Choroid plexus epithelial cell (primary cell): ENCODE data around the gene CRTC3.
"Not testable (repeated sequence)": the region's sequence is repeated elsewhere in the genome, so short reads cannot be mapped to it uniquely, and the experiment has no call there.

Experiments used
- DNase-seq: peaks from one replicate; pipeline ENCODE4 v3.0.0-alpha.2; 2010; ENCODE audit warnings: low read depth
- H3K4me3 ChIP-seq: 2 replicates; pipeline ENCODE4 v1.5.1; 2011; ENCODE audit warnings: low read depth, mild to moderate bottlenecking, control low read depth, low read length, moderate library complexity
- CTCF ChIP-seq: conservative IDR thresholded peaks from 2 replicates; pipeline ENCODE4 v1.5.1; 2011; ENCODE audit warnings: low read depth, mild to moderate bottlenecking, control low read depth, inconsistent platforms, low read length, moderate library complexity

The CRTC3 gene

GRCh38 chr15:90665288-90666134 is 135.8 kb downstream of the CRTC3 start:
- peak; percentile 62 for DNase-seq
- H3K4me3 ChIP-seq = peak overlapping the region; percentile 75
- TF ChIP-seq CTCF = no peak

GRCh38 chr15:90666135-90666909 is 136.6 kb downstream of the CRTC3 start:
- no peak for DNase-seq
- TF ChIP-seq CTCF = no peak
- H3K4me3 ChIP-seq = peak overlapping the region; percentile 75

GRCh38 chr15:90667073-90667754 is 137.5 kb downstream of the CRTC3 start:
- no peak for DNase-seq
- no peak for TF ChIP-seq CTCF
- H3K4me3 ChIP-seq = no peak overlapping the region

- H3K4me3 ChIP-seq, DNase-seq: not testable (repeated sequence)
Observed at GRCh38 chr15:90667755-90668345, 138.1 kb downstream of the CRTC3 start.

GRCh38 chr15:90670631-90671030 is 140.9 kb downstream of the CRTC3 start:
- not testable (repeated sequence) for DNase-seq, H3K4me3 ChIP-seq

- H3K4me3 ChIP-seq = no peak overlapping the region
- TF ChIP-seq CTCF = no peak
- no peak for DNase-seq
Observed at GRCh38 chr15:90671216-90671615, 141.5 kb downstream of the CRTC3 start.

- not testable (repeated sequence) for DNase-seq, H3K4me3 ChIP-seq
Observed at GRCh38 chr15:90673357-90673756, 143.6 kb downstream of the CRTC3 start.

- H3K4me3 ChIP-seq = no peak overlapping the region
- no peak for DNase-seq
- TF ChIP-seq CTCF = no peak
Observed at GRCh38 chr15:90674476-90674875, 144.8 kb downstream of the CRTC3 start.
